ENCODE data around the gene VAMP4. TPM values are rescaled to one million over a fixed set of nuclear protein-coding genes. Genes with fewer than 3 reads are reported as not detected.
"Not testable (repeated sequence)": the region's sequence is repeated elsewhere in the genome, so short reads cannot be mapped to it uniquely, and the experiment has no call there.

VAMP4 gene
- total RNA-seq, 1 experiment from 2014 or later, result 9.3 TPM

GRCh38 chr1:171738911-171739310 is 3.0 kb downstream of the VAMP4 start:
- Histone ChIP-seq H3K4me1 (peaks cover 1% of the 10 kb centered on the region), H3K36me3 (peaks cover 2% of the 10 kb centered on the region), H3K4me3 (no peak overlapping the region), H3K27ac (no peak overlapping the region), H3K27me3 (no peaks in the 10 kb centered on the region), H3K9me3 (replicated peaks) (no peaks in the 10 kb centered on the region)
- DNase-seq, result no peak

GRCh38 chr1:171736196-171736595 is 5.7 kb downstream of the VAMP4 start:
- no peaks in the 10 kb centered on the region for H3K27me3 ChIP-seq
- H3K36me3 ChIP-seq, result peaks cover 2% of the 10 kb centered on the region
- H3K4me3 ChIP-seq, result no peak overlapping the region
- no peaks in the 10 kb centered on the region for H3K9me3 ChIP-seq (replicated peaks)
- no peaks in the 10 kb centered on the region; the same call in 1 of the 2 replicates for H3K4me1 ChIP-seq
- DNase-seq, result no peak
- H3K27ac ChIP-seq, result no peak overlapping the region

- H3K27ac ChIP-seq, result no peak overlapping the region
- no peaks in the 10 kb centered on the region for H3K27me3 ChIP-seq
- no peak for DNase-seq
- H3K4me1 ChIP-seq, result no peaks in the 10 kb centered on the region
- H3K36me3 ChIP-seq, result peaks cover 3% of the 10 kb centered on the region
- no peak overlapping the region for H3K4me3 ChIP-seq
- no peaks in the 10 kb centered on the region for H3K9me3 ChIP-seq (replicated peaks)
Observed at GRCh38 chr1:171730052-171730451, 11.8 kb downstream of the VAMP4 start.

- no peak overlapping the region for H3K4me3 ChIP-seq
Observed at GRCh38 chr1:171727778-171728177, 14.1 kb downstream of the VAMP4 start.

GRCh38 chr1:171723180-171723579 is 18.7 kb downstream of the VAMP4 start:
- H3K27me3 ChIP-seq, H3K4me1 ChIP-seq, DNase-seq, H3K36me3 ChIP-seq, H3K4me3 ChIP-seq, H3K27ac ChIP-seq: not testable (repeated sequence)
- peaks cover 15% of the 10 kb centered on the region; the same call in 1 of the 2 replicates for H3K9me3 ChIP-seq (replicated peaks)

More at GRCh38 chr1:171727778-171728177, 14.1 kb downstream of the VAMP4 start:
- Histone ChIP-seq H3K9me3 (replicated peaks) (peaks cover 12% of the 10 kb centered on the region; the same call in 1 of the 2 replicates), H3K27ac (no peak overlapping the region), H3K36me3 (peaks cover 3% of the 10 kb centered on the region; the same call in 1 of the 2 replicates), H3K27me3 (no peaks in the 10 kb centered on the region), H3K4me1 (no peaks in the 10 kb centered on the region)
- no peak for DNase-seq

GRCh38 chr1:171718848-171719247 is 23.0 kb downstream of the VAMP4 start:
- peaks cover 10% of the 10 kb centered on the region; the same call in 1 of the 2 replicates for H3K9me3 ChIP-seq (replicated peaks)
- H3K27me3 ChIP-seq, result no peaks in the 10 kb centered on the region
- H3K36me3 ChIP-seq, result 0 out of 2 replicates have a peak, but pooled peaks cover 3% of the 10 kb centered on the region
- H3K4me1 ChIP-seq, result no peaks in the 10 kb centered on the region
- H3K27ac ChIP-seq, result no peak overlapping the region
- H3K4me3 ChIP-seq, result no peak overlapping the region
- DNase-seq, result no peak

GRCh38 chr1:171718216-171718615 is 23.6 kb downstream of the VAMP4 start:
- Histone ChIP-seq H3K9me3 (replicated peaks) (peaks cover 4% of the 10 kb centered on the region; the same call in 1 of the 2 replicates), H3K4me1 (no peaks in the 10 kb centered on the region), H3K36me3 (0 out of 2 replicates have a peak, but pooled peaks cover 3% of the 10 kb centered on the region), H3K27ac (no peak overlapping the region), H3K27me3 (no peaks in the 10 kb centered on the region), H3K4me3 (no peak overlapping the region)
- DNase-seq, result no peak

GRCh38 chr1:171717062-171717718 is 24.7 kb downstream of the VAMP4 start:
- no peak for DNase-seq
- 0 out of 2 replicates have a peak, but pooled peaks cover 3% of the 10 kb centered on the region for H3K36me3 ChIP-seq
- no peak overlapping the region for H3K27ac ChIP-seq

GRCh38 chr1:171716616-171717015 is 25.2 kb downstream of the VAMP4 start:
- H3K4me1 ChIP-seq, result no peaks in the 10 kb centered on the region
- H3K9me3 ChIP-seq (replicated peaks), result no peaks in the 10 kb centered on the region
- H3K4me3 ChIP-seq, result no peak overlapping the region
- no peak for DNase-seq
- 0 out of 2 replicates have a peak, but pooled peaks cover 3% of the 10 kb centered on the region for H3K36me3 ChIP-seq
- no peaks in the 10 kb centered on the region for H3K27me3 ChIP-seq
- H3K27ac ChIP-seq, result no peak overlapping the region

More at GRCh38 chr1:171717062-171717718, 24.7 kb downstream of the VAMP4 start:
- H3K9me3 ChIP-seq (replicated peaks), result peaks cover 2% of the 10 kb centered on the region; the same call in 1 of the 2 replicates
- no peaks in the 10 kb centered on the region for H3K27me3 ChIP-seq
- no peak overlapping the region for H3K4me3 ChIP-seq
- H3K4me1 ChIP-seq, result no peaks in the 10 kb centered on the region

GRCh38 chr1:171715813-171716251 is 26.0 kb downstream of the VAMP4 start:
- H3K27me3 ChIP-seq, result no peaks in the 10 kb centered on the region
- H3K36me3 ChIP-seq, result 0 out of 2 replicates have a peak, but pooled peaks cover 3% of the 10 kb centered on the region
- peak in 1 of 2 experiments; percentile 24 for DNase-seq
- H3K4me1 ChIP-seq, result no peaks in the 10 kb centered on the region
- no peak overlapping the region for H3K4me3 ChIP-seq
- H3K27ac ChIP-seq, result no peak overlapping the region
- no peaks in the 10 kb centered on the region for H3K9me3 ChIP-seq (replicated peaks)

GRCh38 chr1:171712341-171712740 is 29.5 kb downstream of the VAMP4 start:
- peaks cover 3% of the 10 kb centered on the region; the same call in 1 of the 2 replicates for H3K36me3 ChIP-seq
- no peaks in the 10 kb centered on the region for H3K9me3 ChIP-seq (replicated peaks)
- DNase-seq, result no peak
- H3K4me1 ChIP-seq, result no peaks in the 10 kb centered on the region
- no peaks in the 10 kb centered on the region for H3K27me3 ChIP-seq
- no peak overlapping the region for H3K4me3 ChIP-seq
- no peak overlapping the region for H3K27ac ChIP-seq

- Histone ChIP-seq H3K36me3 (peaks cover 3% of the 10 kb centered on the region; the same call in 1 of the 2 replicates), H3K4me1 (no peaks in the 10 kb centered on the region), H3K4me3 (no peak overlapping the region), H3K27ac (no peak overlapping the region), H3K27me3 (no peaks in the 10 kb centered on the region), H3K9me3 (replicated peaks) (no peaks in the 10 kb centered on the region)
- no peak for DNase-seq
Observed at GRCh38 chr1:171711643-171712042, 30.2 kb downstream of the VAMP4 start.

- Histone ChIP-seq H3K9me3 (replicated peaks) (no peaks in the 10 kb centered on the region), H3K27me3 (no peaks in the 10 kb centered on the region), H3K4me1 (no peaks in the 10 kb centered on the region), H3K36me3 (no peaks in the 10 kb centered on the region; the same call in 1 of the 2 replicates), H3K27ac (no peak overlapping the region), H3K4me3 (no peak overlapping the region)
- no peak for DNase-seq
Observed at GRCh38 chr1:171707583-171707982, 34.3 kb downstream of the VAMP4 start.

- Histone ChIP-seq H3K4me3 (no peak overlapping the region), H3K9me3 (replicated peaks) (no peaks in the 10 kb centered on the region), H3K36me3 (no peaks in the 10 kb centered on the region; the same call in 1 of the 2 replicates), H3K27ac (no peak overlapping the region), H3K4me1 (no peaks in the 10 kb centered on the region), H3K27me3 (no peaks in the 10 kb centered on the region)
- no peak for DNase-seq
Observed at GRCh38 chr1:171702598-171702997, 39.3 kb downstream of the VAMP4 start.

- H3K9me3 ChIP-seq (replicated peaks), result no peaks in the 10 kb centered on the region
- H3K36me3 ChIP-seq, result no peaks in the 10 kb centered on the region
- no peaks in the 10 kb centered on the region for H3K27me3 ChIP-seq
- no peak overlapping the region for H3K4me3 ChIP-seq
- H3K4me1 ChIP-seq, result no peaks in the 10 kb centered on the region
- peak in 1 of 2 experiments; percentile 6 for DNase-seq
- H3K27ac ChIP-seq, result no peak overlapping the region
Observed at GRCh38 chr1:171699531-171699930, 42.3 kb downstream of the VAMP4 start.
